ENCODE data around the gene KRTAP4-16.
"Not testable (repeated sequence)": the region's sequence is repeated elsewhere in the genome, so short reads cannot be mapped to it uniquely, and the experiment has no call there.

Gene KRTAP4-16

GRCh38 chr17:41133880-41134735 is 32.1 kb upstream of the KRTAP4-16 start:
- H3K27me3 ChIP-seq (ENCODE audit: control insufficient read depth, insufficient read depth, low read length), result no peaks in the 10 kb centered on the region
- H3K9me3 ChIP-seq (ENCODE audit: control insufficient read depth, low read length), result no peaks in the 10 kb centered on the region
- no peak overlapping the region for H3K4me3 ChIP-seq (ENCODE audit: low read length)
- H3K4me1 ChIP-seq (ENCODE audit: control insufficient read depth, insufficient read depth, low read length), result no peaks in the 10 kb centered on the region
- H3K36me3 ChIP-seq (ENCODE audit: control insufficient read depth, insufficient read depth, low read length), result no peaks in the 10 kb centered on the region
- H3K9ac ChIP-seq (ENCODE audit: low read length), result no peak overlapping the region

- Histone ChIP-seq H3K4me3 (ENCODE audit: low read length) (no peak overlapping the region), H3K27me3 (ENCODE audit: control insufficient read depth, insufficient read depth, low read length) (no peaks in the 10 kb centered on the region), H3K9ac (ENCODE audit: low read length) (no peak overlapping the region), H3K36me3 (ENCODE audit: control insufficient read depth, insufficient read depth, low read length) (no peaks in the 10 kb centered on the region), H3K4me1 (ENCODE audit: control insufficient read depth, insufficient read depth, low read length) (no peaks in the 10 kb centered on the region), H3K9me3 (ENCODE audit: control insufficient read depth, low read length) (no peaks in the 10 kb centered on the region)
Measured at GRCh38 chr17:41131979-41132378, 30.0 kb upstream of the KRTAP4-16 start.

- H3K27me3 ChIP-seq (ENCODE audit: control insufficient read depth, insufficient read depth, low read length), result no peaks in the 10 kb centered on the region
- no peak overlapping the region for H3K4me3 ChIP-seq (ENCODE audit: low read length)
- H3K36me3 ChIP-seq (ENCODE audit: control insufficient read depth, insufficient read depth, low read length), result no peaks in the 10 kb centered on the region
- H3K4me1 ChIP-seq (ENCODE audit: control insufficient read depth, insufficient read depth, low read length), result no peaks in the 10 kb centered on the region
- H3K9ac ChIP-seq (ENCODE audit: low read length), result no peak overlapping the region
- H3K9me3 ChIP-seq (ENCODE audit: control insufficient read depth, low read length), result no peaks in the 10 kb centered on the region
Measured at GRCh38 chr17:41127371-41127770, 25.4 kb upstream of the KRTAP4-16 start.

GRCh38 chr17:41126412-41126811 is 24.4 kb upstream of the KRTAP4-16 start:
- Histone ChIP-seq H3K4me1 (ENCODE audit: control insufficient read depth, insufficient read depth, low read length) (no peaks in the 10 kb centered on the region), H3K4me3 (ENCODE audit: low read length) (no peak overlapping the region), H3K9me3 (ENCODE audit: control insufficient read depth, low read length) (no peaks in the 10 kb centered on the region), H3K36me3 (ENCODE audit: control insufficient read depth, insufficient read depth, low read length) (no peaks in the 10 kb centered on the region), H3K9ac (ENCODE audit: low read length) (no peak overlapping the region), H3K27me3 (ENCODE audit: control insufficient read depth, insufficient read depth, low read length) (no peaks in the 10 kb centered on the region)

GRCh38 chr17:41125064-41125463 is 23.1 kb upstream of the KRTAP4-16 start:
- Histone ChIP-seq H3K4me1 (ENCODE audit: control insufficient read depth, insufficient read depth, low read length) (no peaks in the 10 kb centered on the region), H3K9ac (ENCODE audit: low read length) (no peak overlapping the region), H3K27me3 (ENCODE audit: control insufficient read depth, insufficient read depth, low read length) (no peaks in the 10 kb centered on the region), H3K36me3 (ENCODE audit: control insufficient read depth, insufficient read depth, low read length) (no peaks in the 10 kb centered on the region), H3K4me3 (ENCODE audit: low read length) (no peak overlapping the region), H3K9me3 (ENCODE audit: control insufficient read depth, low read length) (no peaks in the 10 kb centered on the region)

GRCh38 chr17:41123991-41124371 is 22.0 kb upstream of the KRTAP4-16 start, which contains the start of gene KRTAP4-12:
KRTAP4-12 (minus strand) TSS chr17:41124182; CDS start chr17:41124122, 60 bp downstream.
- H3K9ac ChIP-seq (ENCODE audit: low read length); H3K36me3 ChIP-seq (ENCODE audit: control insufficient read depth, insufficient read depth, low read length); H3K4me3 ChIP-seq (ENCODE audit: low read length); H3K27me3 ChIP-seq (ENCODE audit: control insufficient read depth, insufficient read depth, low read length); H3K9me3 ChIP-seq (ENCODE audit: control insufficient read depth, low read length); H3K4me1 ChIP-seq (ENCODE audit: control insufficient read depth, insufficient read depth, low read length): not testable (repeated sequence)

- H3K9ac ChIP-seq (ENCODE audit: low read length); H3K4me1 ChIP-seq (ENCODE audit: control insufficient read depth, insufficient read depth, low read length); H3K4me3 ChIP-seq (ENCODE audit: low read length); H3K36me3 ChIP-seq (ENCODE audit: control insufficient read depth, insufficient read depth, low read length); H3K9me3 ChIP-seq (ENCODE audit: control insufficient read depth, low read length); H3K27me3 ChIP-seq (ENCODE audit: control insufficient read depth, insufficient read depth, low read length): not testable (repeated sequence)
Measured at GRCh38 chr17:41123292-41123990, 21.4 kb upstream of the KRTAP4-16 start.

- no peak overlapping the region for H3K9ac ChIP-seq (ENCODE audit: low read length)
- no peak overlapping the region for H3K4me3 ChIP-seq (ENCODE audit: low read length)
- no peaks in the 10 kb centered on the region for H3K36me3 ChIP-seq (ENCODE audit: control insufficient read depth, insufficient read depth, low read length)
- no peaks in the 10 kb centered on the region for H3K27me3 ChIP-seq (ENCODE audit: control insufficient read depth, insufficient read depth, low read length)
- H3K9me3 ChIP-seq (ENCODE audit: control insufficient read depth, low read length), result no peaks in the 10 kb centered on the region
- no peaks in the 10 kb centered on the region for H3K4me1 ChIP-seq (ENCODE audit: control insufficient read depth, insufficient read depth, low read length)
Measured at GRCh38 chr17:41121742-41122141, 19.7 kb upstream of the KRTAP4-16 start.

- H3K9ac ChIP-seq (ENCODE audit: low read length); H3K36me3 ChIP-seq (ENCODE audit: control insufficient read depth, insufficient read depth, low read length); H3K4me3 ChIP-seq (ENCODE audit: low read length); H3K4me1 ChIP-seq (ENCODE audit: control insufficient read depth, insufficient read depth, low read length); H3K9me3 ChIP-seq (ENCODE audit: control insufficient read depth, low read length); H3K27me3 ChIP-seq (ENCODE audit: control insufficient read depth, insufficient read depth, low read length): not testable (repeated sequence)
Measured at GRCh38 chr17:41119696-41120690, 18.0 kb upstream of the KRTAP4-16 start.

GRCh38 chr17:41118721-41119120 is 16.7 kb upstream of the KRTAP4-16 start:
- H3K4me3 ChIP-seq (ENCODE audit: low read length), result no peak overlapping the region
- H3K9ac ChIP-seq (ENCODE audit: low read length), result no peak overlapping the region
- H3K4me1 ChIP-seq (ENCODE audit: control insufficient read depth, insufficient read depth, low read length), result no peaks in the 10 kb centered on the region
- H3K9me3 ChIP-seq (ENCODE audit: control insufficient read depth, low read length), result no peaks in the 10 kb centered on the region
- no peaks in the 10 kb centered on the region for H3K36me3 ChIP-seq (ENCODE audit: control insufficient read depth, insufficient read depth, low read length)
- H3K27me3 ChIP-seq (ENCODE audit: control insufficient read depth, insufficient read depth, low read length), result no peaks in the 10 kb centered on the region

- not testable (repeated sequence) for H3K9me3 ChIP-seq (ENCODE audit: control insufficient read depth, low read length); H3K4me1 ChIP-seq (ENCODE audit: control insufficient read depth, insufficient read depth, low read length); H3K27me3 ChIP-seq (ENCODE audit: control insufficient read depth, insufficient read depth, low read length); H3K4me3 ChIP-seq (ENCODE audit: low read length); H3K36me3 ChIP-seq (ENCODE audit: control insufficient read depth, insufficient read depth, low read length); H3K9ac ChIP-seq (ENCODE audit: low read length)
Measured at GRCh38 chr17:41117846-41118386, 15.9 kb upstream of the KRTAP4-16 start, which contains the start of gene KRTAP4-11. KRTAP4-11 (minus strand) TSS chr17:41118373; CDS start chr17:41118315, 58 bp downstream.
